ENCODE measurements around the gene BMPR1B.

Gene BMPR1B

GRCh38 chr4:95045429-95045828, 287.7 kb downstream of the BMPR1B start:
- H3K79me1 ChIP-seq (ENCODE audit: low read depth, low read length), result no peaks in the 10 kb centered on the region
- H3K18ac ChIP-seq (ENCODE audit: low read length), result no peak overlapping the region
- H3K14ac ChIP-seq (ENCODE audit: low read length), result no peak overlapping the region
- peaks cover 8 to 41% of the 10 kb centered on the region in 2 donors for H3K4me1 ChIP-seq (ENCODE audit: control insufficient read depth in 2 of 2, insufficient read depth in 1 of 2, low read depth in 1 of 2, low read length in 2 of 2)
- H3K9me3 ChIP-seq (replicated peaks in 1 of 2; ENCODE audit: control insufficient read depth in 2 of 2, insufficient read depth in 1 of 2, low read depth in 1 of 2, low read length in 2 of 2), result peaks cover 0 to 3% of the 10 kb centered on the region in 2 donors
- no peak overlapping the region for H4K91ac ChIP-seq (ENCODE audit: low read depth, low read length, poor library complexity)
- H3K4ac ChIP-seq (ENCODE audit: low read length), result no peak overlapping the region
- H3K27me3 ChIP-seq (ENCODE audit: control insufficient read depth in 3 of 3, insufficient read depth in 3 of 3, low read depth in 1 of 3, low read length in 3 of 3), result no peaks in the 10 kb centered on the region
- H3K27ac ChIP-seq (replicated peaks; ENCODE audit: low read length), result peak overlapping the region; percentile 21
- H3K36me3 ChIP-seq (replicated peaks in 1 of 2; ENCODE audit: control insufficient read depth in 2 of 2, insufficient read depth in 2 of 2, low read length in 2 of 2), result no peaks in the 10 kb centered on the region
- no peak overlapping the region for H2BK5ac ChIP-seq (ENCODE audit: low read length)
- H4K8ac ChIP-seq (ENCODE audit: low read depth, low read length), result no peak overlapping the region
- H2AFZ ChIP-seq (ENCODE audit: low read length), result no peak overlapping the region
- peak overlapping the region in 1 of 2 donors; percentile 10 for H3K4me3 ChIP-seq (ENCODE audit: low read length in 2 of 2)
- WGBS, 2 donors (ENCODE audit: extremely low coverage in 2 of 2, insufficient read length in 2 of 2, insufficient replicate concordance in 1 of 2), result no CpG with 5 or more reads among the region's 3 CpGs
- no peak overlapping the region for H2AK5ac ChIP-seq (ENCODE audit: low read depth, low read length)
- no peak overlapping the region for H2BK12ac ChIP-seq (ENCODE audit: low read length)
- H3K23ac ChIP-seq (ENCODE audit: low read depth, low read length, poor library complexity), result no peak overlapping the region
- no peak overlapping the region for H3K4me2 ChIP-seq (ENCODE audit: insufficient read depth, low read length, poor library complexity, severe bottlenecking)
- H3K9ac ChIP-seq (ENCODE audit: low read depth, low read length, poor library complexity), result no peak overlapping the region
- no peak overlapping the region for H2BK15ac ChIP-seq (ENCODE audit: low read length)
- no peak overlapping the region for H2BK120ac ChIP-seq (ENCODE audit: low read depth, low read length)
- DNase-seq (ENCODE audit: low spot score), result no peak

GRCh38 chr4:95048296-95048695, 290.5 kb downstream of the BMPR1B start:
- DNase-seq (ENCODE audit: low spot score), result no peak
- Histone ChIP-seq H3K4me3 (ENCODE audit: low read length in 2 of 2) (no peak overlapping the region), H2BK5ac (ENCODE audit: low read length) (no peak overlapping the region), H3K4me1 (ENCODE audit: control insufficient read depth in 2 of 2, insufficient read depth in 1 of 2, low read depth in 1 of 2, low read length in 2 of 2) (peaks cover 12 to 45% of the 10 kb centered on the region in 2 donors), H3K79me1 (ENCODE audit: low read depth, low read length) (no peaks in the 10 kb centered on the region), H3K18ac (ENCODE audit: low read length) (no peak overlapping the region), H2BK120ac (ENCODE audit: low read depth, low read length) (no peak overlapping the region), H3K27ac (replicated peaks; ENCODE audit: low read length) (no peak overlapping the region), H3K14ac (ENCODE audit: low read length) (no peak overlapping the region), H3K36me3 (replicated peaks in 1 of 2; ENCODE audit: control insufficient read depth in 2 of 2, insufficient read depth in 2 of 2, low read length in 2 of 2) (no peaks in the 10 kb centered on the region), H2AFZ (ENCODE audit: low read length) (no peak overlapping the region), H2BK12ac (ENCODE audit: low read length) (no peak overlapping the region), H4K8ac (ENCODE audit: low read depth, low read length) (no peak overlapping the region), H3K4ac (ENCODE audit: low read length) (no peak overlapping the region), H2BK15ac (ENCODE audit: low read length) (no peak overlapping the region), H4K91ac (ENCODE audit: low read depth, low read length, poor library complexity) (no peak overlapping the region), H3K9me3 (replicated peaks in 1 of 2; ENCODE audit: control insufficient read depth in 2 of 2, insufficient read depth in 1 of 2, low read depth in 1 of 2, low read length in 2 of 2) (no peaks in the 10 kb centered on the region), H3K4me2 (ENCODE audit: insufficient read depth, low read length, poor library complexity, severe bottlenecking) (no peak overlapping the region), H3K23ac (ENCODE audit: low read depth, low read length, poor library complexity) (no peak overlapping the region), H2AK5ac (ENCODE audit: low read depth, low read length) (no peak overlapping the region), H3K27me3 (ENCODE audit: control insufficient read depth in 3 of 3, insufficient read depth in 3 of 3, low read depth in 1 of 3, low read length in 3 of 3) (no peaks in the 10 kb centered on the region), H3K9ac (ENCODE audit: low read depth, low read length, poor library complexity) (no peak overlapping the region)
- WGBS, 2 donors (ENCODE audit: extremely low coverage in 2 of 2, insufficient read length in 2 of 2, insufficient replicate concordance in 1 of 2), result no CpG with 5 or more reads among the region's 2 CpGs

- no peak overlapping the region for H3K9ac ChIP-seq (ENCODE audit: low read depth, low read length, poor library complexity)
- H2AK5ac ChIP-seq (ENCODE audit: low read depth, low read length), result no peak overlapping the region
- H3K36me3 ChIP-seq (replicated peaks in 1 of 2; ENCODE audit: control insufficient read depth in 2 of 2, insufficient read depth in 2 of 2, low read length in 2 of 2), result no peaks in the 10 kb centered on the region
- no peak overlapping the region for H2AFZ ChIP-seq (ENCODE audit: low read length)
- DNase-seq (ENCODE audit: low spot score), result no peak
- H3K23ac ChIP-seq (ENCODE audit: low read depth, low read length, poor library complexity), result no peak overlapping the region
- no peak overlapping the region for H3K14ac ChIP-seq (ENCODE audit: low read length)
- peaks cover 9 to 47% of the 10 kb centered on the region in 2 donors for H3K4me1 ChIP-seq (ENCODE audit: control insufficient read depth in 2 of 2, insufficient read depth in 1 of 2, low read depth in 1 of 2, low read length in 2 of 2)
- no peak overlapping the region for H2BK5ac ChIP-seq (ENCODE audit: low read length)
- no peak overlapping the region for H3K4me3 ChIP-seq (ENCODE audit: low read length in 2 of 2)
- H3K9me3 ChIP-seq (replicated peaks in 1 of 2; ENCODE audit: control insufficient read depth in 2 of 2, insufficient read depth in 1 of 2, low read depth in 1 of 2, low read length in 2 of 2), result no peaks in the 10 kb centered on the region
- H3K18ac ChIP-seq (ENCODE audit: low read length), result no peak overlapping the region
- no peak overlapping the region for H4K8ac ChIP-seq (ENCODE audit: low read depth, low read length)
- H3K27ac ChIP-seq (replicated peaks; ENCODE audit: low read length), result no peak overlapping the region
- H2BK120ac ChIP-seq (ENCODE audit: low read depth, low read length), result no peak overlapping the region
- no peak overlapping the region for H3K4me2 ChIP-seq (ENCODE audit: insufficient read depth, low read length, poor library complexity, severe bottlenecking)
- H2BK15ac ChIP-seq (ENCODE audit: low read length), result no peak overlapping the region
- H3K4ac ChIP-seq (ENCODE audit: low read length), result no peak overlapping the region
- no peaks in the 10 kb centered on the region for H3K79me1 ChIP-seq (ENCODE audit: low read depth, low read length)
- no peak overlapping the region for H4K91ac ChIP-seq (ENCODE audit: low read depth, low read length, poor library complexity)
- no CpG with 5 or more reads among the region's 2 CpGs for WGBS, 2 donors (ENCODE audit: extremely low coverage in 2 of 2, insufficient read length in 2 of 2, insufficient replicate concordance in 1 of 2)
- H2BK12ac ChIP-seq (ENCODE audit: low read length), result no peak overlapping the region
- H3K27me3 ChIP-seq (ENCODE audit: control insufficient read depth in 3 of 3, insufficient read depth in 3 of 3, low read depth in 1 of 3, low read length in 3 of 3), result no peaks in the 10 kb centered on the region
Observed at GRCh38 chr4:95049551-95050233, 291.9 kb downstream of the BMPR1B start.

GRCh38 chr4:95050980-95051701, 293.4 kb downstream of the BMPR1B start:
- H3K27me3 ChIP-seq (ENCODE audit: control insufficient read depth in 3 of 3, insufficient read depth in 3 of 3, low read depth in 1 of 3, low read length in 3 of 3), result no peaks in the 10 kb centered on the region
- peak overlapping the region; percentile 47 for H3K27ac ChIP-seq (replicated peaks; ENCODE audit: low read length)
- H2BK12ac ChIP-seq (ENCODE audit: low read length), result no peak overlapping the region
- H3K4me3 ChIP-seq (ENCODE audit: low read length in 2 of 2), result peak overlapping the region in 1 of 2 donors; percentile 54
- no peak overlapping the region for H2AK5ac ChIP-seq (ENCODE audit: low read depth, low read length)
- DNase-seq (ENCODE audit: low spot score), result peak; percentile 45
- peaks cover 0 to under 1% of the 10 kb centered on the region in 2 donors for H3K36me3 ChIP-seq (replicated peaks in 1 of 2; ENCODE audit: control insufficient read depth in 2 of 2, insufficient read depth in 2 of 2, low read length in 2 of 2)
- H2AFZ ChIP-seq (ENCODE audit: low read length), result no peak overlapping the region
- no peak overlapping the region for H2BK5ac ChIP-seq (ENCODE audit: low read length)
- no peak overlapping the region for H3K9ac ChIP-seq (ENCODE audit: low read depth, low read length, poor library complexity)
- no peak overlapping the region for H4K91ac ChIP-seq (ENCODE audit: low read depth, low read length, poor library complexity)
- H2BK120ac ChIP-seq (ENCODE audit: low read depth, low read length), result no peak overlapping the region
- H2BK15ac ChIP-seq (ENCODE audit: low read length), result no peak overlapping the region
- no peak overlapping the region for H3K4me2 ChIP-seq (ENCODE audit: insufficient read depth, low read length, poor library complexity, severe bottlenecking)
- peaks cover 4 to 34% of the 10 kb centered on the region in 2 donors for H3K4me1 ChIP-seq (ENCODE audit: control insufficient read depth in 2 of 2, insufficient read depth in 1 of 2, low read depth in 1 of 2, low read length in 2 of 2)
- no peak overlapping the region for H3K14ac ChIP-seq (ENCODE audit: low read length)
- no peaks in the 10 kb centered on the region for H3K9me3 ChIP-seq (replicated peaks in 1 of 2; ENCODE audit: control insufficient read depth in 2 of 2, insufficient read depth in 1 of 2, low read depth in 1 of 2, low read length in 2 of 2)
- no CpG with 5 or more reads among the region's 13 CpGs for WGBS, 2 donors (ENCODE audit: extremely low coverage in 2 of 2, insufficient read length in 2 of 2, insufficient replicate concordance in 1 of 2)
- H3K18ac ChIP-seq (ENCODE audit: low read length), result no peak overlapping the region
- H3K79me1 ChIP-seq (ENCODE audit: low read depth, low read length), result no peaks in the 10 kb centered on the region
- H4K8ac ChIP-seq (ENCODE audit: low read depth, low read length), result no peak overlapping the region
- no peak overlapping the region for H3K4ac ChIP-seq (ENCODE audit: low read length)
- H3K23ac ChIP-seq (ENCODE audit: low read depth, low read length, poor library complexity), result no peak overlapping the region
